ENCODE measurements around the gene SPRY4. TPM values are rescaled to one million over a fixed set of nuclear protein-coding genes. Genes with fewer than 3 reads are reported as not detected.
"Not testable (repeated sequence)": the region's sequence is repeated elsewhere in the genome, so short reads cannot be mapped to it uniquely, and the experiment has no call there.

SPRY4 gene
- total RNA-seq, 1 donor from 2014 or later: 74.2 TPM

- Mint-ChIP-seq H3K27ac (ENCODE audit: unreplicated experiment) (no peak overlapping the region), H3K27me3 (ENCODE audit: unreplicated experiment) (peaks cover 3% of the 10 kb centered on the region), H3K36me3 (ENCODE audit: low read depth, unreplicated experiment) (peaks cover 19% of the 10 kb centered on the region), H3K4me1 (ENCODE audit: unreplicated experiment) (peaks cover 14% of the 10 kb centered on the region), H3K9me3 (ENCODE audit: unreplicated experiment) (peaks cover 6% of the 10 kb centered on the region), H3K4me3 (ENCODE audit: unreplicated experiment) (no peak overlapping the region)
- TF ChIP-seq, protein P1, sequence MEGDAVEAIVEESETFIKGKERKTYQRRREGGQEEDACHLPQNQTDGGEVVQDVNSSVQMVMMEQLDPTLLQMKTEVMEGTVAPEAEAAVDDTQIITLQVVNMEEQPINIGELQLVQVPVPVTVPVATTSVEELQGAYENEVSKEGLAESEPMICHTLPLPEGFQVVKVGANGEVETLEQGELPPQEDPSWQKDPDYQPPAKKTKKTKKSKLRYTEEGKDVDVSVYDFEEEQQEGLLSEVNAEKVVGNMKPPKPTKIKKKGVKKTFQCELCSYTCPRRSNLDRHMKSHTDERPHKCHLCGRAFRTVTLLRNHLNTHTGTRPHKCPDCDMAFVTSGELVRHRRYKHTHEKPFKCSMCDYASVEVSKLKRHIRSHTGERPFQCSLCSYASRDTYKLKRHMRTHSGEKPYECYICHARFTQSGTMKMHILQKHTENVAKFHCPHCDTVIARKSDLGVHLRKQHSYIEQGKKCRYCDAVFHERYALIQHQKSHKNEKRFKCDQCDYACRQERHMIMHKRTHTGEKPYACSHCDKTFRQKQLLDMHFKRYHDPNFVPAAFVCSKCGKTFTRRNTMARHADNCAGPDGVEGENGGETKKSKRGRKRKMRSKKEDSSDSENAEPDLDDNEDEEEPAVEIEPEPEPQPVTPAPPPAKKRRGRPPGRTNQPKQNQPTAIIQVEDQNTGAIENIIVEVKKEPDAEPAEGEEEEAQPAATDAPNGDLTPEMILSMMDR (IDR thresholded peaks at IDR 0.05; ENCODE audit: unreplicated experiment): no peak
- DNase-seq (ENCODE audit: low spot score): no peak
Measured at GRCh38 chr5:142339781-142340180, 15.0 kb upstream of the SPRY4 start.

DNA sequence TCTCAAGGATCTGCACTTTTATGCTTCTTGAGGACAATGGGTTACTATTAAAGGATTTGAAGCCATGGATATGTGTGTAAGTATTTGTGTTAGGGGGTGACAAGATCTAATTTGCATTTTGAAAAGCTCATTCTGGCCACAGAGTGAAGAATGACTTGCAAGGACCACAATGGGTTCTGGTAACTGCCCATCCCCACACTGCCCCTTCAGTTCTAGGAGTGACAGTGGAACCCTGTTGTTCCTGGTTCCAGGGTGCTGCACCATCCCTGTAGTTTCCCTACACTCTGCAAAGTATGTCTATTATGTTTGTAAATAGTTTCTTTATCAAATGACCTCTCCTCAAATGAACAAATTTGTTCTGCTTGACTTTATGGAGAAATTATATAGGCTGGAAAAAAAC is 9.7 kb upstream of the SPRY4 start:
- Mint-ChIP-seq H3K36me3 (ENCODE audit: low read depth, unreplicated experiment) (peaks cover 5% of the 10 kb centered on the region), H3K4me1 (ENCODE audit: unreplicated experiment) (peaks cover 4% of the 10 kb centered on the region), H3K27me3 (ENCODE audit: unreplicated experiment) (no peaks in the 10 kb centered on the region), H3K27ac (ENCODE audit: unreplicated experiment) (no peak overlapping the region), H3K9me3 (ENCODE audit: unreplicated experiment) (no peaks in the 10 kb centered on the region), H3K4me3 (ENCODE audit: unreplicated experiment) (no peak overlapping the region)
- DNase-seq (ENCODE audit: low spot score): no peak
- TF ChIP-seq, protein P1 (IDR thresholded peaks at IDR 0.05; ENCODE audit: unreplicated experiment): no peak

DNA sequence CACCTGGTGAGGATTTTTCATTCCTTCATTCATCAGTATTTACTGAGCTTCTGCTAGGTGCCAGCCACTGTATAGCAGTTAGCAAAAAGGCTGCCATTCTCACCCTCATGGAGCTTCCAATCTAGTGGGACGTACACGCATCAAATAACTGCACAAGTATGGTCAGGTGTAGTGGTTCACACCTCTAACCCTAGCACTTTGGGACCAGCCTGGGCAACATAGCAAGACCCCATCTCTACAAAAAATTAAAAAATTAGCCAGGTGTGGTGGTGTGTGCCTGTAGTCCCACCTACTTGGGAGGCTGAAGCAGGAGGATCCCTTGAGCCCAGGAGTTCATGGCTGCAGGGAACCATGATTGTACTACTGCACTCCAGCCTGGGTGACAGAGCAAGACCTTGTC is 8.9 kb upstream of the SPRY4 start:
- not testable (repeated sequence) for H3K27ac Mint-ChIP-seq (ENCODE audit: unreplicated experiment); H3K4me3 Mint-ChIP-seq (ENCODE audit: unreplicated experiment); H3K27me3 Mint-ChIP-seq (ENCODE audit: unreplicated experiment); H3K4me1 Mint-ChIP-seq (ENCODE audit: unreplicated experiment); H3K9me3 Mint-ChIP-seq (ENCODE audit: unreplicated experiment); DNase-seq (ENCODE audit: low spot score); H3K36me3 Mint-ChIP-seq (ENCODE audit: low read depth, unreplicated experiment)

DNA sequence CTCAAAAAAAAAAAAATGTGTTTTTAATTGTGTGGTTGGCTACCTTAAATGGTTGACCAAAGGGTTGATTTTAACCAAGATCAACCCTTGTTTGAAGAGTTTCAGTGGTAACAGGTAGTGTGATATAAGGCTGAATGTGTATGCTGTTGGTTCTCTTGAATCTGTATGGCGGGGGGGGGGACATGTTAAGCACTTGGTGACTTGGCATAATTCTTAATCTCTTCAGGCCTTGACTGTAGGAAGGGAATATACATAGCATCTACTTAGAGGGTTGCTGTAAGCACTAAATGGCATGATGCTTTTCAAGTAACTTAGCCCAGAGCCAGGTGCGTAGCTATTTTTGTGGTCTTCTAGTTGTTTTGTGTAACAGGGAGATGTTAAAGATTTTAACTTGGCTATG is 5.6 kb upstream of the SPRY4 start:
- Mint-ChIP-seq H3K27me3 (ENCODE audit: unreplicated experiment) (peaks cover 4% of the 10 kb centered on the region), H3K4me1 (ENCODE audit: unreplicated experiment) (peaks cover 19% of the 10 kb centered on the region)

GRCh38 chr5:142330026-142330425 is 5.2 kb upstream of the SPRY4 start:
- DNase-seq (ENCODE audit: low spot score): no peak
- no peak overlapping the region for H3K27ac Mint-ChIP-seq (ENCODE audit: unreplicated experiment)
- no peaks in the 10 kb centered on the region for H3K9me3 Mint-ChIP-seq (ENCODE audit: unreplicated experiment)
- H3K27me3 Mint-ChIP-seq (ENCODE audit: unreplicated experiment): peaks cover 4% of the 10 kb centered on the region
- no peaks in the 10 kb centered on the region for H3K36me3 Mint-ChIP-seq (ENCODE audit: low read depth, unreplicated experiment)
- peaks cover 19% of the 10 kb centered on the region for H3K4me1 Mint-ChIP-seq (ENCODE audit: unreplicated experiment)
- no peak overlapping the region for H3K4me3 Mint-ChIP-seq (ENCODE audit: unreplicated experiment)
- TF ChIP-seq, protein P1 (IDR thresholded peaks at IDR 0.05; ENCODE audit: unreplicated experiment): no peak

More for the DNA sequence above, 5.6 kb upstream of the SPRY4 start:
- no peaks in the 10 kb centered on the region for H3K9me3 Mint-ChIP-seq (ENCODE audit: unreplicated experiment)
- H3K4me3 Mint-ChIP-seq (ENCODE audit: unreplicated experiment): no peak overlapping the region
- no peak overlapping the region for H3K27ac Mint-ChIP-seq (ENCODE audit: unreplicated experiment)
- TF ChIP-seq, protein P1 (IDR thresholded peaks at IDR 0.05; ENCODE audit: unreplicated experiment): no peak
- no peaks in the 10 kb centered on the region for H3K36me3 Mint-ChIP-seq (ENCODE audit: low read depth, unreplicated experiment)
- no peak for DNase-seq (ENCODE audit: low spot score)
